CD4-positive, alpha-beta memory T cell (primary cell): ENCODE measurements around the gene PROB1. TPM values are rescaled to one million over a fixed set of nuclear protein-coding genes. Genes with fewer than 3 reads are reported as not detected.
"Not testable (repeated sequence)": the region's sequence is repeated elsewhere in the genome, so short reads cannot be mapped to it uniquely, and the experiment has no call there.

ENCODE experiments used
- CTCF ChIA-PET: fragments of 350-600 bp; sonication (Branson Sonifier 250); formaldehyde crosslinking; loops from one replicate; lab custom pipeline; 2021; ENCODE audit warnings: inconsistent platforms; ENCODE audit not compliant: partially characterized antibody; lab: Charles Lee
- POLR2A ChIA-PET: fragments of 350-600 bp; sonication (Branson Sonifier 250); formaldehyde crosslinking; loops from one replicate; lab custom pipeline; 2021; ENCODE audit not compliant: partially characterized antibody; lab: Charles Lee
- DNase-seq, 5 donors: peaks; one replicate each; pipeline versions ENCODE4 v3.0.0 to v3.0.0-alpha.2; 2020 to 2022; ENCODE audit warnings: mixed read lengths in 1 of 5
- H3K27ac ChIP-seq: one replicate; pipeline ENCODE4 v1.7.0; 2013; ENCODE audit warnings: low read depth, low read length
- H3K27me3 ChIP-seq: 2 replicates; pipeline ENCODE4 v1.7.0; 2013; ENCODE audit warnings: mild to moderate bottlenecking, low read length, moderate library complexity; ENCODE audit not compliant: insufficient read depth
- H3K36me3 ChIP-seq: 2 replicates; pipeline ENCODE4 v1.7.0; 2013; ENCODE audit warnings: mild to moderate bottlenecking, low read length, moderate library complexity; ENCODE audit not compliant: insufficient read depth
- H3K4me1 ChIP-seq: 2 replicates; pipeline ENCODE4 v1.7.0; 2013; ENCODE audit warnings: mild to moderate bottlenecking, low read length, moderate library complexity; ENCODE audit not compliant: insufficient read depth
- H3K4me3 ChIP-seq, 2 donors: one replicate each; pipeline ENCODE4 v1.7.0; 2013; ENCODE audit warnings: low read length in 2 of 2, mild to moderate bottlenecking in 1 of 2
- H3K9me3 ChIP-seq, 2 donors: one replicate each; pipeline ENCODE4 v1.7.0; 2013; ENCODE audit warnings: low read length in 2 of 2, control low read depth in 1 of 2; ENCODE audit not compliant: control insufficient read depth in 1 of 2
- H3K27ac Mint-ChIP-seq, 7 donors: one replicate each; pipeline ENCODE4 v1.8.0; 2020 to 2021; ENCODE audit warnings: mixed read lengths in 7 of 7, mild to moderate bottlenecking in 6 of 7, inconsistent platforms in 3 of 7, moderate library complexity in 3 of 7
- H3K27me3 Mint-ChIP-seq, 2 donors: one replicate each; pipeline ENCODE4 v1.8.0; 2020 to 2021; ENCODE audit warnings: mixed read lengths in 2 of 2
- H3K36me3 Mint-ChIP-seq, 2 donors: one replicate each; pipeline ENCODE4 v1.8.0; 2020 to 2021; ENCODE audit warnings: mixed read lengths in 2 of 2, inconsistent platforms in 1 of 2, mild to moderate bottlenecking in 1 of 2
- H3K4me1 Mint-ChIP-seq, 4 donors: one replicate each; pipeline ENCODE4 v1.8.0; 2020 to 2021; ENCODE audit warnings: mixed read lengths in 4 of 4, mild to moderate bottlenecking in 1 of 4
- H3K4me3 Mint-ChIP-seq, 8 donors: one replicate each; pipeline ENCODE4 v1.8.0; 2020 to 2021; ENCODE audit warnings: mixed read lengths in 8 of 8, mild to moderate bottlenecking in 7 of 8, moderate library complexity in 6 of 8, inconsistent platforms in 3 of 8
- H3K9me3 Mint-ChIP-seq, 8 donors: one replicate each; pipeline ENCODE4 v1.8.0; 2020 to 2021; ENCODE audit warnings: mixed read lengths in 8 of 8, mild to moderate bottlenecking in 5 of 8, inconsistent platforms in 3 of 8, moderate library complexity in 1 of 8
- intact Hi-C: fragments of 100-400 bp; cut with micrococcal nuclease; formaldehyde crosslinking; loops from one replicate; pipeline ENCODE4 v1.15.1; 2023
- polyA plus RNA-seq, 2 donors: library from polyadenylated mRNA; unstranded; fragments of 300-500 nt; fragmentation: Illumina TruSeq; gene quantifications; one replicate each; pipeline ENCODE4 v1.2.3, GENCODE V29; 2021
- total RNA-seq, 2 experiments: library from RNA; stranded (reverse); gene quantifications; one replicate each; pipeline ENCODE4 v1.2.3, GENCODE V29; 2021

PROB1 gene
- total and polyA plus RNA-seq, 4 experiments from 2014 or later = 0.11 to 1.3 (median 0.70) TPM

DNA sequence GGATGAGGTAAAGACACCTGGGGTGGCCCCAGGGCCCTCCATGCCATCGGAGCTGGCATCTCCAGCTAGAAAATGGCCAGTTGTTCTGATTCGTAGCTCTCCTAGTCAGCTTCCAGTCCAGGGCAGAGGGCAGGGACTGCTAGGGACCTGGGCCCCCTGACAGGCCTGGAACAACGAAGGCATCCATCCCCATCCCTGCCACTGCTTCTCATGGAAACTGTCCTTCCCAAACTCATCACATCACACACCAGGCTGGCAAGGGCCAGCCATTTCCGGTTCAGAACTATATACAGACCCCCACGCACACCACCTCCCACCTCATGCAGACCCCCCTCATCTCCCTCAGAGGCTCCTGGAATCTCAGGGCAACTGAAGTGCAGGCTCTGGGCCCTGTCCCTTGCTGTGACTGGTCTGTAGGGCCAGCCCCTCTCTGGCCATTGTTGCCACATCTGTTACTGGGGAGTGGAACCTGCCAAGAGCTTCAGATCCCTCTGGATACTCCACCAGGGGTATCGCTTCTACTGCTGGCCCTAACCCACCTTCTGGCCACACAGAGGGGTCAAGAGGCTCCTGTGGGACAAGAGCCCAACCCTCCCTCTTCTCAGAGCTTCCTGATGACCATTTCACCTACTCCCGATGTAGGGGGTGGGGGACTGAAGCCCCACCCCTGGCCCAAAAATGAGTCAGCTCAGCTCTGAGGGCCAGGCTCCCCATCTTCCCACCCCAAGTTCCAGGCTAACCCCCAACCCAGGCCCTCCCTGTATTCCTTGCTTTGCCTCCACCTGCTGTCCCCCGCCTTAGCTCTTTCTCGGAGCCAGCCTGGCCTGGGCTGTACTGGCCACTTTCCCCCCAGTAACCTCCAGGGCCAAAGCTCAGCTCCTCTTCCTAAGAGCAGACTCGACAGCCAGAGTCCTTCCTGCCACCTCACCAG is 4.0 kb downstream of the PROB1 start:
- Mint-ChIP-seq H3K4me1 (peaks cover 24 to 50% (median 36%) of the 10 kb centered on the region in 4 donors), H3K27ac (peak overlapping the region; percentile 49 to 96 (median 92)), H3K4me3 (peak overlapping the region in 7 of 8 donors; percentile 17 to 94 (median 82)), H3K27me3 (no peaks in the 10 kb centered on the region), H3K36me3 (no peaks in the 10 kb centered on the region), H3K9me3 (peaks cover 0 to 2% (median 0%) of the 10 kb centered on the region in 8 donors)
- no peak for DNase-seq
- no peaks in the 10 kb centered on the region for H3K36me3 ChIP-seq
- peak overlapping the region; percentile 44 for H3K27ac ChIP-seq
- intact Hi-C loops = loop anchor here (5.0 kb wide), 1 partner anchor 119 kb away; no protein-coding TSS in a partner anchor
- H3K9me3 ChIP-seq = no peaks in the 10 kb centered on the region
- H3K4me1 ChIP-seq = peaks cover 45% of the 10 kb centered on the region
- no peaks in the 10 kb centered on the region for H3K27me3 ChIP-seq
- ChIA-PET POLR2A (interaction anchor here (0.7 to 7.2 kb wide), 6 partner anchors 11 to 173 kb away, joined by 3 to 49 read pairs (median 8); partner anchors contain the start of genes MATR3, PAIP2 and SPATA24), CTCF (interaction anchor here (1.1 to 4.1 kb wide), 3 partner anchors 12 to 140 kb away, joined by 3 to 25 read pairs (median 7); partner anchors contain the start of gene SPATA24)
- no peak overlapping the region for H3K4me3 ChIP-seq

- peaks cover 34 to 59% (median 45%) of the 10 kb centered on the region in 4 donors for H3K4me1 Mint-ChIP-seq
- peaks cover 53% of the 10 kb centered on the region for H3K4me1 ChIP-seq
- H3K27me3 Mint-ChIP-seq = no peaks in the 10 kb centered on the region
- H3K9me3 ChIP-seq = no peaks in the 10 kb centered on the region
- peak within 1 kb of the TSS in 5 of 8 donors; percentile 34 to 84 (median 72) for H3K4me3 Mint-ChIP-seq
- ChIA-PET CTCF (interaction anchor here (0.6 to 4.1 kb wide), 3 partner anchors 13 to 124 kb away, joined by 3 to 25 read pairs (median 5); partner anchors contain the start of gene SPATA24), POLR2A (interaction anchor here (0.7 to 7.2 kb wide), 5 partner anchors 12 to 174 kb away, joined by 3 to 49 read pairs (median 12); partner anchors contain the start of genes MATR3, PAIP2 and SPATA24)
- intact Hi-C loops = loop anchor here (5.0 kb wide), 1 partner anchor 118 kb away; no protein-coding TSS in a partner anchor
- peaks cover 0 to 2% (median 0%) of the 10 kb centered on the region in 8 donors for H3K9me3 Mint-ChIP-seq
- peak; percentile 68 to 79 (median 74) for DNase-seq
- no peaks in the 10 kb centered on the region for H3K36me3 Mint-ChIP-seq
- H3K27ac Mint-ChIP-seq = peak within 1 kb of the TSS; percentile 73 to 96 (median 92)
- H3K27me3 ChIP-seq = no peaks in the 10 kb centered on the region
- peak within 1 kb of the TSS; percentile 44 for H3K27ac ChIP-seq
- no peak within 1 kb of the TSS for H3K4me3 ChIP-seq
- no peaks in the 10 kb centered on the region for H3K36me3 ChIP-seq
These were observed 4.9 kb downstream of the PROB1 start, which contains the start of gene MZB1 for GRCh38 chr5:139389701-139390638. MZB1 (minus strand) TSS chr5:139389913; CDS start chr5:139389856, 57 bp downstream.

DNA sequence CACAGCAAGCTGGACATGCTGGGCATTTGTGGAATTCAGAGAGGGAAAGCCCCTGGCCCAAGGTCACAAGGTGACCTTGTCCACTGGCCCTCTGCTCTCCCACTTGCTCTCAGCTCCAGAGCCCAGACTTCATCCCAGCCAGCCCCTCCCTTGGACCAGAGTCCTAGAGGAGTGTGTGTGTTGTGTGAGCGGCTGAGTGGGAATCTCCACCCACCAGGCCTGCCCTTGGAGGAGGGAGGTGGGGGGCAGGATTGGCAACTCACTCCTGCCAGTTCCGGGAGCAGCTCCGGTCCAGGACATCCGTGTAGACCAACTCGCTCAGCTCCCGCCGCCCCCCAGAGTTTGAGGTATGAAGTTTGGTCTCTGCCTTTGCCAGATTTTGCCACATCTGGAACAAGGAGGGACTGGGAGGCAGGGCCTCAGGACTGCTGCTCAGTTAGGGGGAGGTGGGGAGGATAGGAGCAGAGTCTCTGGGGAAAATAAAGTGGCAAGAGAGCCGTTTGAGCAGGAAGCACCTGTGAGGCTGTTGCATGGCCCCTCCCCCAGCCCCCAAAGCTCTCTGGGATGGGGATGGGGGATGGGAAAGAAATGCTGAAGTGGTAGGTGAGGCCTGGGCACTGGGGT is 6.6 kb downstream of the PROB1 start:
- intact Hi-C loops = no loop called here
- peaks cover 40 to 66% (median 53%) of the 10 kb centered on the region in 4 donors for H3K4me1 Mint-ChIP-seq
- Histone ChIP-seq H3K27me3 (no peaks in the 10 kb centered on the region), H3K4me3 (no peak overlapping the region), H3K36me3 (no peaks in the 10 kb centered on the region), H3K9me3 (no peaks in the 10 kb centered on the region), H3K27ac (no peak overlapping the region), H3K4me1 (peaks cover 56% of the 10 kb centered on the region)
- H3K36me3 Mint-ChIP-seq = peaks cover 0 to 1% of the 10 kb centered on the region in 2 donors
- DNase-seq = no peak
- H3K4me3 Mint-ChIP-seq = no peak overlapping the region
- H3K27ac Mint-ChIP-seq = peak overlapping the region in 3 of 7 donors; percentile 17 to 80 (median 30)
- ChIA-PET CTCF (interaction anchor here (1.5 kb wide), 1 partner anchor 100 kb away, joined by 3 read pairs; no protein-coding TSS in a partner anchor), POLR2A (interaction anchor here (1.0 to 1.1 kb wide), 2 partner anchors 15 to 46 kb away, joined by 5 to 6 read pairs; partner anchors contain the start of genes PAIP2 and SPATA24)
- H3K9me3 Mint-ChIP-seq = peaks cover 0 to 2% (median 0%) of the 10 kb centered on the region in 8 donors
- H3K27me3 Mint-ChIP-seq = no peaks in the 10 kb centered on the region

DNA sequence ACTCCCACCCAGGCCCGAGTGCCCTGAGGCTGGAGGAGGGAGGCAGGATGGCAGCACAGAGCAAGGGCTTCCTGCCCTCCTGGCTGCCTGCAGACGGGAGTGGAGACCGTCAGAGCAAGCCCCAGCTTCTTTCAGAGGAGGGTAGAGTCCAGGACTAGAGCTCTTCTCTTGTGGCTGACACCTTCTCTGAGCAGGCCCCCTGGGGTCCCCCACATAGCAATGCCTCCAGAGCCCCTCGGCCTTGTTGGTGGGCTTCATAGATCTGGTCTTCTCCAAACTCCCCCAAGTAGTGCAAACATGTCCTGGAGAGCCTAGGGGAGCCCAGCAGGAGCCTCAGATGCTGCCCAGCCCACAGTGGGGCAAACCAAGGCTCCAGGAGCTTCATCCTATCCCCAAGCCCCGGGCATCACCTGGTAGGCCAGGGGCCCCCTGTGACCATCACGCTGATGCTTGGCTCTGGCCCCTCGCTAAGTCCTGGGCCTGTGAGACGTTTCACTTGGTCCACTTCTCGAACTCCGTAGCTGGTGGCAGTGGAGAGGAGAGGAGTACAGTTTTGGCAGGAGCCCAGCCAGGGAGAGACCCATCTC is 7.2 kb downstream of the PROB1 start:
- Mint-ChIP-seq H3K27ac (peak overlapping the region in 3 of 7 donors; percentile 12 to 83 (median 80)), H3K36me3 (peaks cover 0 to 1% of the 10 kb centered on the region in 2 donors), H3K4me3 (no peak overlapping the region), H3K4me1 (peaks cover 40 to 60% (median 51%) of the 10 kb centered on the region in 4 donors), H3K27me3 (no peaks in the 10 kb centered on the region), H3K9me3 (peaks cover 0 to under 1% (median 0%) of the 10 kb centered on the region in 8 donors)
- no peak overlapping the region for H3K27ac ChIP-seq
- CTCF ChIA-PET = interaction anchor here (1.5 kb wide), 1 partner anchor 99 kb away, joined by 3 read pairs; no protein-coding TSS in a partner anchor
- intact Hi-C loops = no loop called here
- H3K27me3 ChIP-seq = no peaks in the 10 kb centered on the region
- DNase-seq = no peak
- H3K4me3 ChIP-seq = no peak overlapping the region
- H3K36me3 ChIP-seq = no peaks in the 10 kb centered on the region
- H3K4me1 ChIP-seq = peaks cover 50% of the 10 kb centered on the region
- H3K9me3 ChIP-seq = no peaks in the 10 kb centered on the region
- POLR2A ChIA-PET = interaction anchor here (0.6 to 1.1 kb wide), 3 partner anchors 16 to 94 kb away, joined by 3 to 6 read pairs (median 5); partner anchors contain the start of genes MATR3, PAIP2 and SPATA24

DNA sequence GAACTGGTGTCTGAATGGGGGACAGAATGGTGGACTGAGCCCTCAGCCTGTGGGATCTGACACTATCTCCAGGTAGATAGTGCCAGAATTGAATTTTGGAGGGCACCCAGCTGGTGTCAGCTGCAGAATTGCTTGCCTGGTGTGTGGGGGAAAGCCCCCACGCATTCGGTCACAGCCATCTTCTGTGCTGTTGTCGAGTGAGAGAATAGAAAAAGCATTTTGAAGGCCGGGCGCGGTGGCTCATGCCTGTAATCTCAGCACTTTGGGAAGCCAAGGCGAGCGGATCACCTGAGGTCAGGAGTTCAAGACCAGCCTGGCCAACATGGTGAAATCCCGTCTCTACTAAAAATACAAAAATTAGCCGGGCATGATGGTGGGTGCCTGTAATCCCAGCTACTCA is 7.9 kb downstream of the PROB1 start:
- H3K9me3 ChIP-seq, DNase-seq, H3K4me3 ChIP-seq, intact Hi-C loops, H3K27me3 ChIP-seq, H3K9me3 Mint-ChIP-seq, H3K36me3 Mint-ChIP-seq, H3K36me3 ChIP-seq, H3K4me3 Mint-ChIP-seq, H3K27ac ChIP-seq, H3K27me3 Mint-ChIP-seq: not testable (repeated sequence)
- POLR2A ChIA-PET = interaction anchor here (0.6 to 1.0 kb wide), 3 partner anchors 17 to 94 kb away, joined by 3 to 6 read pairs (median 3); partner anchors contain the start of genes MATR3, PAIP2 and SPATA24
- CTCF ChIA-PET = interaction anchor here (1.5 kb wide), 1 partner anchor 98 kb away, joined by 3 read pairs; no protein-coding TSS in a partner anchor
- H3K27ac Mint-ChIP-seq = peak overlapping the region in 3 of 7 donors; percentile 67 to 90 (median 80)
- peaks cover 40 to 60% (median 50%) of the 10 kb centered on the region in 4 donors for H3K4me1 Mint-ChIP-seq
- H3K4me1 ChIP-seq = peaks cover 49% of the 10 kb centered on the region
